ENCODE data around the gene IL6R. TPM values are rescaled to one million over a fixed set of nuclear protein-coding genes. Genes with fewer than 3 reads are reported as not detected.

Gene IL6R
- total RNA-seq, 1 experiment from 2014 or later: 22.8 TPM

- CTCF ChIA-PET: interaction anchor here (0.6 to 1.7 kb wide), 14 partner anchors 8 to 621 kb away, joined by 3 to 7 read pairs (median 4); no protein-coding TSS in a partner anchor
- POLR2A ChIA-PET: interaction anchor here (0.5 to 25.8 kb wide), 6 partner anchors 12 to 125 kb away, joined by 3 to 1077 read pairs (median 10); partner anchors contain the start of gene ATP8B2
- TF ChIP-seq, protein P1, sequence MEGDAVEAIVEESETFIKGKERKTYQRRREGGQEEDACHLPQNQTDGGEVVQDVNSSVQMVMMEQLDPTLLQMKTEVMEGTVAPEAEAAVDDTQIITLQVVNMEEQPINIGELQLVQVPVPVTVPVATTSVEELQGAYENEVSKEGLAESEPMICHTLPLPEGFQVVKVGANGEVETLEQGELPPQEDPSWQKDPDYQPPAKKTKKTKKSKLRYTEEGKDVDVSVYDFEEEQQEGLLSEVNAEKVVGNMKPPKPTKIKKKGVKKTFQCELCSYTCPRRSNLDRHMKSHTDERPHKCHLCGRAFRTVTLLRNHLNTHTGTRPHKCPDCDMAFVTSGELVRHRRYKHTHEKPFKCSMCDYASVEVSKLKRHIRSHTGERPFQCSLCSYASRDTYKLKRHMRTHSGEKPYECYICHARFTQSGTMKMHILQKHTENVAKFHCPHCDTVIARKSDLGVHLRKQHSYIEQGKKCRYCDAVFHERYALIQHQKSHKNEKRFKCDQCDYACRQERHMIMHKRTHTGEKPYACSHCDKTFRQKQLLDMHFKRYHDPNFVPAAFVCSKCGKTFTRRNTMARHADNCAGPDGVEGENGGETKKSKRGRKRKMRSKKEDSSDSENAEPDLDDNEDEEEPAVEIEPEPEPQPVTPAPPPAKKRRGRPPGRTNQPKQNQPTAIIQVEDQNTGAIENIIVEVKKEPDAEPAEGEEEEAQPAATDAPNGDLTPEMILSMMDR (IDR thresholded peaks at IDR 0.05; ENCODE audit: unreplicated experiment): no peak
- Mint-ChIP-seq H3K9me3 (ENCODE audit: unreplicated experiment) (no peaks in the 10 kb centered on the region), H3K4me1 (ENCODE audit: insufficient read depth, unreplicated experiment) (peaks cover 21% of the 10 kb centered on the region), H3K27ac (ENCODE audit: low read depth, unreplicated experiment) (no peak overlapping the region), H3K27me3 (ENCODE audit: insufficient read depth, unreplicated experiment) (no peaks in the 10 kb centered on the region), H3K36me3 (ENCODE audit: insufficient read depth, unreplicated experiment) (peaks cover 9% of the 10 kb centered on the region), H3K4me3 (ENCODE audit: unreplicated experiment) (no peak overlapping the region)
- intact Hi-C loops (cut with micrococcal nuclease): no loop called here
- BruUV-seq (replicated peaks): no TSS peak
- DNase-seq (ENCODE audit: unreplicated experiment): no peak
Observed at GRCh38 chr1:154403261-154403943, 1.7 kb upstream of the IL6R start.

- no peak for DNase-seq (ENCODE audit: unreplicated experiment)
- ChIA-PET POLR2A (interaction anchor here (0.5 to 25.8 kb wide), 6 partner anchors 12 to 125 kb away, joined by 3 to 1077 read pairs (median 10); partner anchors contain the start of gene ATP8B2), CTCF (interaction anchor here (0.6 to 1.7 kb wide), 12 partner anchors 8 to 621 kb away, joined by 3 to 7 read pairs (median 4); no protein-coding TSS in a partner anchor)
- intact Hi-C loops (cut with micrococcal nuclease): no loop called here
- TF ChIP-seq, protein P1 (IDR thresholded peaks at IDR 0.05; ENCODE audit: unreplicated experiment): no peak
- Mint-ChIP-seq H3K9me3 (ENCODE audit: unreplicated experiment) (no peaks in the 10 kb centered on the region), H3K27me3 (ENCODE audit: insufficient read depth, unreplicated experiment) (no peaks in the 10 kb centered on the region), H3K27ac (ENCODE audit: low read depth, unreplicated experiment) (peak overlapping the region; percentile 96), H3K4me3 (ENCODE audit: unreplicated experiment) (no peak overlapping the region), H3K36me3 (ENCODE audit: insufficient read depth, unreplicated experiment) (peaks cover 15% of the 10 kb centered on the region), H3K4me1 (ENCODE audit: insufficient read depth, unreplicated experiment) (peaks cover 26% of the 10 kb centered on the region)
- no TSS peak for BruUV-seq (replicated peaks)
Observed at GRCh38 chr1:154403983-154404382, 1.2 kb upstream of the IL6R start.

- CTCF ChIA-PET: interaction anchor here (0.6 to 1.7 kb wide), 8 partner anchors 14 to 620 kb away, joined by 3 to 7 read pairs (median 4); no protein-coding TSS in a partner anchor
- Mint-ChIP-seq H3K4me3 (ENCODE audit: unreplicated experiment) (peak overlapping the region; percentile 99), H3K36me3 (ENCODE audit: insufficient read depth, unreplicated experiment) (peaks cover 20% of the 10 kb centered on the region), H3K27ac (ENCODE audit: low read depth, unreplicated experiment) (peak overlapping the region; percentile 96), H3K4me1 (ENCODE audit: insufficient read depth, unreplicated experiment) (peaks cover 31% of the 10 kb centered on the region), H3K9me3 (ENCODE audit: unreplicated experiment) (no peaks in the 10 kb centered on the region), H3K27me3 (ENCODE audit: insufficient read depth, unreplicated experiment) (no peaks in the 10 kb centered on the region)
- POLR2A ChIA-PET: interaction anchor here (0.5 to 25.8 kb wide), 5 partner anchors 13 to 79 kb away, joined by 3 to 1077 read pairs (median 14); partner anchors contain the start of gene ATP8B2
- no TSS peak for BruUV-seq (replicated peaks)
- no peak for DNase-seq (ENCODE audit: unreplicated experiment)
- intact Hi-C loops (cut with micrococcal nuclease): no loop called here
- TF ChIP-seq, protein P1 (IDR thresholded peaks at IDR 0.05; ENCODE audit: unreplicated experiment): no peak
Observed at GRCh38 chr1:154404511-154404931, 622 bp upstream of the IL6R start.
